Measurements from ENCODE around the gene EFHD1.

The EFHD1 gene, protein sequence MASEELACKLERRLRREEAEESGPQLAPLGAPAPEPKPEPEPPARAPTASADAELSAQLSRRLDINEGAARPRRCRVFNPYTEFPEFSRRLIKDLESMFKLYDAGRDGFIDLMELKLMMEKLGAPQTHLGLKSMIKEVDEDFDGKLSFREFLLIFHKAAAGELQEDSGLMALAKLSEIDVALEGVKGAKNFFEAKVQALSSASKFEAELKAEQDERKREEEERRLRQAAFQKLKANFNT

DNA sequence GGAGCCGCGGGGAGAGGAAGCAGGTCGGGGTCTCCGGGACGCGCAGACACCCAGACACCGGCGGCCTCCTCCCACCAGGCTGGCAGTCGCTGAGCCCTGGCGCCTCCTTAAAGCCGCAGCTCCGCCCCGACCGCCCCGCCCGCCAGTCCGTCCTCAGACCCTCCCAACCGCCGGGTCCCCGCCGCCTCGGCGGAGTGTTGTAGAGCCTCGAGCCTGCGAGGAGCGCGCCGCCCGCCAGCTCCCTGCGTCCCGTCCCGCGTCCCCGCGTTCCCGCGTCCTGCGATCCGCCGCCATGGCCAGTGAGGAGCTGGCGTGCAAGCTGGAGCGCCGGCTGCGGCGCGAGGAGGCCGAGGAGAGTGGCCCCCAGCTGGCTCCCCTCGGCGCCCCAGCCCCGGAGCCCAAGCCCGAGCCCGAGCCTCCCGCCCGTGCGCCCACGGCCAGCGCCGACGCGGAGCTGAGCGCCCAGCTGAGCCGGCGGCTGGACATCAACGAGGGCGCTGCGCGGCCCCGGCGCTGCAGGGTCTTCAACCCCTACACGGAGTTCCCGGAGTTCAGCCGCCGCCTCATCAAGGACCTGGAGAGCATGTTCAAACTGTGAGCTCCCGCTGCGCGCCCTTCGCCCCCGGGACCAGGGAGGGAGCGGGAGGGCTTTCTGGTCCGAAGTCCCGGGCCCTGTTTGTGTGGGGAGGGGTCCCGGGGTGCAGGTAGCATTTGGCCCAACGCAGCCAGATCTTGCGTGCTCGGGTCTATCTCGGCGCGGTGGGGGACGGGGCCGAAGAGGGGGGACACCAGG lies at the start of gene EFHD1:
Gene EFHD1, plus strand, starts transcription at position 192 of the 793 bp plus-strand sequence. Its CDS starts 101 bp downstream, at position 293.
- DNase-seq (ENCODE audit: low read depth in 1 of 2, low spot score in 1 of 2), result peak in 1 of 2 donors; percentile 24

DNA sequence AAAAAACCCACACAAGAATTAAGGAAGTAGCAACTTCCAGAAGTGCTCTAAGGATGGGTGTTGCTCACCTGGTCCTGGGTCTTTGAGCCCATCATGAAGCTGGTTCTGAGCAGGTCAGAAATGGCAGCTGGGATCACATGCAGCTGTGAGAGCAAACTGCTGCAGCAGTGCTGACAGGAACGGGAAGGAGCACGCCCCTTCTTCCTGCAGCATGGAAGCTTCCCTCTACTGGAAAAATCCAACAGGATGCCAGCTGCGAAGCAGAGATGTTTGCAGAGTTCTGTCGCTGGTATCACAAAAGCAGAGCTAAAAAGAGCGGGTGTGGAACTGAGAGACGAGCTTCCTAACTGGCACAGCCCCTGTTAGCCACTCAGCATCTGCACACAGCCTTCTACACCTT lies 49.2 kb upstream of the EFHD1 start:
- no peak for DNase-seq (ENCODE audit: low read depth in 1 of 2, low spot score in 1 of 2)

DNA sequence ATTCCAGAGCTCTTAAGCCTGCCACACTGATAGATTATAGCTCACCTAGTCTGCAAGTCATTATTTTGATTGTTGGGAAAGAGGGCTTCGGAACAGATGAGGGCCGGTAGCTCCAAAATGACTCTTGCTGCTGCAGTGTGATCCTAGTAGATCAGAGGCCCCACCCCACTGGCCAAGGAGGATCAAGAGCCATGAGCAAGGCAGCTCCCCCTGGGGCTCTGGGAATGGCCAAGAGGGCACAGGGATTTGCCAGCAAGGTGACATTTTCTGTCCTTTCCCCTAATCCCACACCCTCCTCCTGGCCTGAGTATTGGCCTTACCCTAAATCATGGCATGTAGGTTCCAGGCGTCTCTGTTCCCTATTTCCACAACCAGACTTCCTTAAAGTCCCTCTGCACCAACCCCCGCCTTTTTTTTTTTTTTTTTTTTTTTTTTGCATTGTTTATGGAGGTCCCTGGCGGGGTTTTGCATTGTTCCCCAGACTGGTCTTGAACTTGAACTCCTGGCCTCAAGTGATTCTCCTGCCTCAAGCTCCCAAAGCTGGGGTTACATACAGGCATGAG lies 46.4 kb upstream of the EFHD1 start:
- no peak for DNase-seq (ENCODE audit: low read depth in 1 of 2, low spot score in 1 of 2)

DNA sequence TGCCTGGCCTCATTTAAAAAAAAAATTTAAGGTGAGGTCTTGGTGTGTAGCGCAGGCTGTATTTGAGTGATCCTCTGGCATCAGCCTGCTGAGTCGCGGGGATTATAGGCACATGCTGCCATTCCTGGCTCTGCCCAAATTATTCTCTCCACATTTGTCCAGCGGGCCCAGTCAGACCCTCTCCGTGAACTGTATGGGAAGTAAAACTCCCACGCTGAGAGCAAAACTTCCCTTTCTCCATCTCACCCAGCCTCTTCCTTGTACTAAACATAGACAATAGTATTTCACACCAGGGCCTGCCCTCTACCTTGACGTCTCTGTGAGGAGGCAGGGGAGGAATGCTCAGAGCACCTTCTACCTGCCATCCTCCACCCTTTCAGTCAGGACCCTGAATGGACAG lies 45.9 kb upstream of the EFHD1 start:
- DNase-seq (ENCODE audit: low read depth in 1 of 2, low spot score in 1 of 2), result no peak

DNA sequence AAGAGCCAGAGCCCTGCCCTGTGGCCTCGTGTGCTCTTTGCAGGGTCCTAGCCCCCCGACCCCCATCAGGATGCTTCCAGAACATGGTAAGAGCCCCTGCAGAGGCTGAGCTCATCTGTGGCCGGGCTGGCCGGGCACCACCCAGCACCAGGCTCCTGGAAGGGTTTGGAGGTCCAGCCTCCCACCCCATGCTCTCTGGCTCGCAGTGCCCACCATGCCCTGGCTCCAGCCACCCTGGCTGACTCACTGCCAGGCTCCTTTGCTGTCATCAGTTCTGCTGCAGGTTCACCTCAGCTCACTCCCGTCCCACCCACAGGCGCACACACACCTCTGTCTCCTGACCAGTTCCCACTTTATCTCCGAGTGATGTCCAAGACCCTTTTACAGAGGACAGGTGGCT lies 45.4 kb upstream of the EFHD1 start:
- no peak for DNase-seq (ENCODE audit: low read depth in 1 of 2, low spot score in 1 of 2)

DNA sequence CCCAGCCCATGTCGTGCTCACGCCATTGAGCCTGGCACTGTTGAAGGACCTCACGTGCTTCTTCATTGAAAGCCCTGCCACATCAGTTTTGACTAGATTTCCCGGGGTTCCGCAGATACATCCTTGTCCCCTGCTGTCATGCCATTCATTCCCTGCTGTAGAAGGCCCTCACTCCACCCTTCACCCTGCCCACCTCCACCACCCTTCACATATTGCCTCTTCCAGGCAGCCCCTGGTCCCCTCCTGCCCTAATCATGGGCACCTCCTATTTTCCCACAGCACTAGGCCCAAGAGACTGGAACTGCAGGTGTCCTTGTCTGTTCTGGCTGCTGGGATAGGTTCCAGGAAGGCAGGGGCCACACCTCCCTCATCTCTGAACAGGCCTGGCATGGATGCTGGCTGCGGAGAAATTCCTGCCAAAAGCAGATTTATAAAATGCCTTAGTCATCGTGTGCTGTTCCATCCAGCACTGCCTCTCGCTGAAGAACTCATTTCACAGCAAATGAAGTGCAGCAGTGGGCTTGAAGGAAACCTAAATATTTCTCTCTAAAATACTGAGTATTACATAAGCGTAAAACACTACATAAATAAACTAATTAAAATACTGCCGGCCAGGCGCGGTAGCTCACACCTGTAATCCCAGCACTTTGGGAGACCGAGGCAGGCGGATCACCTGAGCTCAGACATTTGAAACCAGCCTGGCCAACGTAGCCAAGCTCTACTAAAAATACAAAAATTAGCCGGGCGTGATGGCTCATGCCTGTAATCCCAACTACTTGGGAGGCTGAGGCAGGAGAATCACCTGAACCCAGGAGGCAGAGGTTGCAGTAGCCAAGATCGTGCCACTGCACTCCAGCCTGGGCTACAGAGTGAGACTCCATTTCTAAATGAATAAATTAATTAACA lies 44.5 kb upstream of the EFHD1 start:
- no peak for DNase-seq (ENCODE audit: low read depth in 1 of 2, low spot score in 1 of 2)

DNA sequence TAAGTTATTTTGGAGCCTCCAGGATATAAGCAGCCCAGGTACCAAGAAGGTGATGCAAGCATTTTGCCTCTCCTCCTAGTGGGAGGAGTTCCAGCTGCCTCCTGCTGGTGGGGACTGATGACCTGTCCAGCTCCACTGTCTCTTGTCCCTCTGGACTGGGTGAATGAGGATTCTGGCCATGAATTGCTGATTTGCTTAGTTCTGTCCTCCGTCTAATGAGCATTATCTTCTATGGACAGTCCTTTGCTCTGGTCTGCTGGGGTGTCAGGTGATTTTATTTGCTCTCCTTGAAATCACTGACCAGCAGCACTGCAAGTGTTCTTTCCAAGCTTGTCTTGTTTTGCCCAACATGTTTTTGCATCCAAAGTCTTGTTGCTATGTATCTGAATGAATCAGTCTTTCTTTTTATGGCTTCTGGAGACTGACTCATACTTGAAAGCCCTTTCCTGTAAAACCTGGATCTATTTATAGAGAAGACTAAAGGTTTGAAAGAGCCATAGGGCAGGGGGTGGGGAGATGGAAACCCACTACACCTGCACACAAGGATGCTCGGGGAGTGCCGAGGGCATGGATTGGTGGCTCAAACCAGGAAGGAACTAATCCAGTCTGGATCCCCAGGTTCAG lies 40.5 kb upstream of the EFHD1 start:
- DNase-seq (ENCODE audit: low read depth in 1 of 2, low spot score in 1 of 2), result no peak

DNA sequence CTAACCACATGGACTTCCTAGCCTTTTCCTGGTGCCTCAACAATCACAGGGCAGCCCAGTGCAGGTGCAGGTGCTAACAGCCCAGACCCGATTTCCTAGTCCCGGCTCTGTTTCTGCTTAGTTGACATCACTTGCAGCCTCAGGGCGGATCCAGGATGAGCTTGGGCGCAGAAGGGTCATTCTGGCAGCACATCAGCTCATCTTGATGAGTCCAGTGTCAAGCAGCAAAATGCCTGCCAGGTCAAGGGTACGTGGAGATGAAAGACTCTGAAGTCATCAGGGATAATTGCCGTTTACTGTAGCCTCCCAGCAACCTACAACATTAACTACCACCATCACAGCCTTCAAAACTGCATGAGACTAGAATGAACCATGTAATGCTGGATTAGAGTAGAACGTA lies 39.4 kb upstream of the EFHD1 start:
- DNase-seq (ENCODE audit: low read depth in 1 of 2, low spot score in 1 of 2), result no peak

DNA sequence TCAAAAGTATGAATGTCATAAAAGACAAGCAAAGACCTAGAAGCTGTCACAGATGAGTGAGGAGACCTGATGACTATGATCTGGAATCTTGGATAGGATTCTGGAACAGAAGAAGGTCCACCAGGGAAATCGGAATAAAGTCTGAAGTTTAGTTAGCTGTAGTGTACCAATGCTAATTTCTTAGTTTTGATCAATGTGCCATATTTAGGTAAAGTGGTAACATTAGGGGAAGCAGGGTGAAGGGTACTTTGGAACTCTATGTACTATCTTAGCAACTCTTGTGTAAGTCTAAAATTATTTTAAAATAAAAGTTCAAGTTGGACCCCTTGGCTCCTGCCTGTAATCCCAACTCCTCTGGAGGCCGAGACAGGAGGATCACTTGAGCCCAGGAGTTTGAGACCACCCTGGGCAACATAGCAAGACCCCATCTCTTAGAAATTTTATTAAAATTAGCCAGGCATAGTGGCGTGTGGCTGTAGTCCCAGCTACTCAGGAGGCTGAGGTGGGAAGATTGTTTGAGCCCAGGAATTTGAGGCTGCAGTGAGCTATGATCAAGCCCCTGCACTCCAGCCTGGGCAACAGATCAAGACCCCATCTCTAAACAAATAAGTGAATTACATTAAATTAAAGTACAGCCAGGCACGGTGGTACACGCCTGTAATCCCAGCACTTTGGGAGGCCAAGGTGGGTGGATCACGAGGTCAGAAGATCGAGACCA lies 35.9 kb upstream of the EFHD1 start:
- no peak for DNase-seq (ENCODE audit: low read depth in 1 of 2, low spot score in 1 of 2)

DNA sequence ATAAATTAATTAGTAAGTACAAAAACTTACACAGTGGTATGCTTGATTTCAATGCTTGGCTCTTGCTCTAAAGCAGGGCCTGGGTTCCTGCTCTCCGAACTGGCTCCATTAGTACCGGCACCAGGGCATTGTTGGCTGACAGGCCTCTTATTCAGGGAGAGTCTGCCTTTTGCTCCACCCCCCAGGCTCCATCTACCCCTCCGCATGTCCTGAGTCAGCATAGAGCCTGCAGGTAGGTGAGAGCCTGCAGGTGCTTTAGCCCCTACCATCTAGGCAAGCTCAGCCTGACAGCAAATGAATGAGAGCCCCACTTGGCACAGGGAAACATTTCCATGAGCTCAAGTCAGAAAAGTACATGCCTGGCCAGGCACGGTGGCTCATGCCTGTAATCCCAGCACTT lies 35.1 kb upstream of the EFHD1 start:
- no peak for DNase-seq (ENCODE audit: low read depth in 1 of 2, low spot score in 1 of 2)

DNA sequence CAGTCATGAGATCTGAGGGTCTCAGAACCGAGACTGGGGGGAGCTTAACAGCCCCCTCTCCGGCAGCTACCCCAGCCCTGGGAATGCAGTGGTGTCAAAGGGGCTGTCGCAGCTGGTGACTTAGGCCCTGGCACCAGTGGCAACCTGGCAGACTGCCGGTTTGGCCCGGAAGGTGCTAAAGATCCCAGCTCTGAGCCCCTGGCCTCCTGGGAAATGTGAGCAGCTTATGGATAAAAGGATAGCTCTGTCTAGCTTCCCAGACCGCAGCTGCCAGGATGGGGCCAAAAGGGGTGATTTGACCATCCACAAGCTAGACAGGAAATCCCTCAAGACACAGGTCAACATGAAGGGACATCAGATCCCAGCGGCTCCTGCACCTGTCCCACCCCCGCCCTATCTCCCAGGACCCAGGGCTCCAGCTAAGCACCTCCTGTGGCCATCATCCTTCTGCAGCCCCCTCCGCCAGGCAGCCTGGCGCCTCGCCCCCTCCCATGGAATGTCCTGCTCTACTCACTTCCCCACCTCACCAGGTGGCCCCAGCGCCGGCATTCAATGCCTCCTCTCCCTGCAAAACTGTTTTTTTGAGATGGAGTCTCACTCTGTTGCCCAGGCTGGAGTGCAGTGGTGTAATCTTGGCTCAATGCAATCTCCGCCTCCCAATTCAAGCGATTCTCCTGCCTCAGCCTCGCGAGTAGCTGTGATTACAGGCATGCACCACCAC lies 33.2 kb upstream of the EFHD1 start:
- DNase-seq (ENCODE audit: low read depth in 1 of 2, low spot score in 1 of 2), result no peak

DNA sequence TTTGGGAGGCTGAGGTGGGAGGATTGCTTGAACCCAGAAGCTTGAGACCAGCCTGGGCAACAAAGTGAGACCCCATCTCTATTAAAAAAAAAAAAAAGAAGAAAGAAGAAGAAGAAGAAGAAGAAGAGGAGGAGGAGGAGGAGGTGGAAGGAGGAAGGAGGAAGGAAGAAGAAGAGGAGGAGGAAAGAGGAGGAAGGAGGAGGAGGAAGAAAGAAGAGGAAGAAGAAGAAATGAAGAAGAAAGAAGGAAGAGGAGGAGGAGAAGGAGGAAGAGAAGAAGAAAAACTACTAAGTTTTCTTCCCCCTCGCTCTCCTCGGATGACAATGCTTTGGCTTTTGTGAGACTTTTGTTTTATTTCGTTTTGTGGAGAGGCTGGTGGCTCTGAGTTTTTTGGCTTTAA lies 30.1 kb upstream of the EFHD1 start:
- no peak for DNase-seq (ENCODE audit: low read depth in 1 of 2, low spot score in 1 of 2)

DNA sequence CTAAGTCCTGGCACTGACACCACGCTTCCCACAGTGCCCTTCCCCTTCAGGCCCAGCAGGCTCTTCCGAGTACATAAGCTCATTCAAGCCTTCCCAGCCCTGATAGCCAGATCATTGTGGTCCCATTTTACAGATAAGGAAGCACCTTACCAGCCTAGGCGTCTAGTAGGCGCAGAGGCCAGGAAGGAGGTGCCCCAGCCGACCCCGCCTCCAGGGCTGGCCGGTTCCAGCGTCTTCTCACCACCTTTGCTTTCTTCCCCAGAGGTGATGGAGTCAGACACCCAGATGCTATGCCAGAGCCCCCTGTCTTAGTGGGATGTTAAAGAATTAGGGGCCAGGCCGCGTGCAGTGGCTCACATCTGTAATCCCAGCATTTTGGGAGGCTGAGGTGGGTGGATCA lies 28.9 kb upstream of the EFHD1 start:
- DNase-seq (ENCODE audit: low read depth in 1 of 2, low spot score in 1 of 2), result no peak

DNA sequence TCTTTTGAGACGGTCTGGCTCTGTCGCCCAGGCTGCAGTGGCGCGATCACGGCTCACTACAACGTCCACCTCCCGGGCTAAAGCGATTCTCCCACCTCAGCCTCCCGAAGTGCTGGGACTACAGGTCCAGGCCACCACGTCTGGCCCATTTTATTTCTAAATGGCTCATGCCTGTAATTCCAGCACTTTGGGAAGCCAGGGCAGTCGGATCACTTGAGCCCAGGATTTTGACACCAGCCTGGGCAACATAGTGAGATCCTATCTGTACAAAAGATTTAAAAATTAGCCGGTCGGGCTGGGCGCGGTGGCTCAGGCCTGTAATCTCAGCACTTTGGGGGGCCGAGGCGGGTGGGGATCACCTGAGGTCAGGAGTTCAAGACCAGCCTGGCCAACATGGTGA lies 26.4 kb upstream of the EFHD1 start:
- no peak for DNase-seq (ENCODE audit: low read depth in 1 of 2, low spot score in 1 of 2)

DNA sequence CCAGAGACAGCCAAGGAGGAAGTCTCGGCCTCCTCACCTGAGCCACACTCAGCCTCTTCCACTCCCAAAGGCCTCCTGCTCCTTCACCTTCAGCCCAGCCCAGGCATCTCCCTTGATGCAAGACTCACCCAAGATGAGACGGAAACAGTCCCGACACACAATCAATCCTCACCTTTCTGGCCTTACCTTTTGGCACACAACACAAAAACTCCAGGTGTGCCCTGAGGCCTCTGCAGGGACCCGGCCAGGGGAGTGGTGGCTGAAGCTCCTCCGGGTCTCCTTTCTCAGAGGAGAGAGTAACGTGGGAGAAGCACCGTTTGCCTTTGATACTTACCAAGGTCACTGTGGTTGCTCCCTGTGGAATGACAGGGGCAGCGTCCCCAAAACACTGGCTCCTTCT lies 23.8 kb upstream of the EFHD1 start:
- DNase-seq (ENCODE audit: low read depth in 1 of 2, low spot score in 1 of 2), result no peak

DNA sequence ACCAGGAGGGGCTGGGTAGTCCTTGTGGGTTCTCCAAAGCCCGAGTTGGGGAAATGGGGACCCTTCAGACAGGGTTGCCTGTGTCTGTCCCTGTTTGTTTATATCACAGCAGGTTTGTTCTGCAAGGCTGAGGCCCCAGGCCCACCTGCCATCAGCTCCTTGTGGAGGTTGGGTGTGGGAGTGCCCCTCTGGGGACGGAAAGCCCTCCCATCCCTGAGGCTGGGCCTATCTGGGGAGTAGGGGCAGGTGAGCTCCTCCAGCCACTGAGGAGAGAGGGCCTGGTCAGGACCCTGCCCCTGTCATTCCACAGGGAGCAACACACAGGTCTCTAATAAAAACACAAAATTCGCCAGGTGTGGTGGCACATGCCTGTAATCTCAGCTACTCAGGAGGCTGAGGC lies 23.3 kb upstream of the EFHD1 start:
- DNase-seq (ENCODE audit: low read depth in 1 of 2, low spot score in 1 of 2), result no peak

DNA sequence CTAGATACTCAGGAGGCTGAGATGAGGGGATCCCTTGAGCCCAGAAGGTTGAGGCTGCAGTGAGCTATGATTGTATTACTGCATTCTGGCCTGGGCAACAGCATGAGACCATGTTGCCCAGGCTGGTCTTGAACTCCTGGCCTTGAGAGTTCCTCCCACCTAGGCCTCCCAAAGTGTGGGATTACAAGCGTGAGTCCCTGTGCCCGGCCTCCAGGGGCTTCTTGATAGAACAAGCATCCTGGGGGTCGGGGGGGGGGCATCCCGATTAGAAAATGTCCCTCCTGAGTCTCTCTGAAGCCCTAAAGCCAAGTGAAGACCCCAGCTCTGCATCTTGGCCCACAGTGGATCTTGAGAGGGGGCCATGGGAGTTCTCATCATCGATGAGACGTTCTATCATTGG lies 22.3 kb upstream of the EFHD1 start:
- DNase-seq (ENCODE audit: low read depth in 1 of 2, low spot score in 1 of 2), result no peak

DNA sequence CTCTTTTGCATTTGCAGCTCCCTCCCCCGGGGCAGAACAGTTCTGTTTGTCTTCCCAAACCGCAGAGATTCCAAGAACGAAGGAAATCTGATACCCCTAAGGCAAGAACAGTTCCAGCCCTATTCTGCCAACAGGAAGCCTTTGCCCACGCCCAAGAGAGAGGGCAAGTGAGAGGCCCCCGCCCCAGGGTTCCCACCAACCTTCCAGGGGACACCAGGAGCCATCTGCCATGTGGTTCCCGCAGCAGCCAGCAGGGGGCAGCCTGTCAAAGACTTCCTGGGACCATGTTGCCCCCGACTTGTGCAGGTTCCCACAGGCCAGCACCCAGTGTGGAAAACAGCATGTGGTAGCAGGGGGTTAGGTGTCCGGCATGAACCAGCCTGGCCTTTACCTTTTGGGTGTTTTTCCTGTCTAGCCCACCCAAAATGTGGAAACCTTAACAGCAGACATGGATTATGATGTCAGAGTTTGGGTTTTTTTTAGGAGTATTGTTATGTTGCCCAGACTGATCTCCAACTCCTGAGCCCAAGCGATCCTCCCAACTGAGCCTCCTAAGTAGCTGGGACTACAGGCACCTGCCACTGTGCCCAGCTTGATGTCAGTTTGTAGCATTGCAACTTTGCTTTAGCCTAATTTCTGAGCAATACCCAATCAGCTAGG lies 21.7 kb upstream of the EFHD1 start:
- peak; percentile 50 to 52 for DNase-seq (ENCODE audit: low read depth in 1 of 2, low spot score in 1 of 2)

DNA sequence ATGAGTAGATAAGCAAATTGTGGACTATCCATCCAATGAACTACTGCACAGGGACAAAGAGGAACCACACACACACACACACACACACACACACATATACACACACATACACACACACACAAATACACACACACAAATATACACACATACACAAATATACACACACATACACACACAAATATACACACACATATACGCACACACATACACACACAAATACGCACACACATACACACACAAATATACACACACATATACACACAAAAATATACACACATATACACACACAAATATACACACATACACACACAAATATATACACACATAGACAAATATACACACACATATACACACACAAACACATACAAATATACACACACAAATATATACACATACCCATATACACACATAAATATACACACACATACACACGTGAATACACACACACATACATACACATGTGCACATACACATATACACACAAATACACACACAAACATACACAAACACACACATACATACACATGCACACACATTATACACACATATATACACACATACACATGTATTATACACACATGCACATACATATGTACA lies 19.8 kb upstream of the EFHD1 start:
- no peak for DNase-seq (ENCODE audit: low read depth in 1 of 2, low spot score in 1 of 2)
